Immature natural killer cell (primary cell): ENCODE measurements around the gene GRIK3. TPM values are rescaled to one million over a fixed set of nuclear protein-coding genes. Genes with fewer than 3 reads are reported as not detected.

ENCODE experiments used
- DNase-seq, 3 donors: peaks; one replicate each; pipeline ENCODE4 v3.0.0; 2022; ENCODE audit warnings: mixed read lengths in 1 of 3
- H3K27ac Mint-ChIP-seq, 6 donors: one replicate each; pipeline ENCODE4 v1.8.0; 2020; ENCODE audit warnings: mixed read lengths in 6 of 6, mild to moderate bottlenecking in 5 of 6, inconsistent platforms in 4 of 6, moderate library complexity in 3 of 6
- H3K27me3 Mint-ChIP-seq, 3 donors: one replicate each; pipeline ENCODE4 v1.8.0; 2020 to 2021; ENCODE audit warnings: low read depth in 3 of 3, mild to moderate bottlenecking in 3 of 3, mixed read lengths in 3 of 3, moderate library complexity in 3 of 3, inconsistent platforms in 1 of 3
- H3K36me3 Mint-ChIP-seq, 3 donors: one replicate each; pipeline ENCODE4 v1.8.0; 2020; ENCODE audit warnings: mixed read lengths in 3 of 3, inconsistent platforms in 2 of 3, mild to moderate bottlenecking in 2 of 3
- H3K4me1 Mint-ChIP-seq, 2 donors: one replicate each; pipeline ENCODE4 v1.8.0; 2020; ENCODE audit warnings: inconsistent platforms in 2 of 2, mild to moderate bottlenecking in 2 of 2, mixed read lengths in 2 of 2, moderate library complexity in 1 of 2
- H3K4me3 Mint-ChIP-seq, 5 donors: one replicate each; pipeline ENCODE4 v1.8.0; 2020; ENCODE audit warnings: mild to moderate bottlenecking in 5 of 5, mixed read lengths in 5 of 5, inconsistent platforms in 3 of 5, moderate library complexity in 3 of 5
- H3K9me3 Mint-ChIP-seq, 6 donors: one replicate each; pipeline ENCODE4 v1.8.0; 2020; ENCODE audit warnings: mild to moderate bottlenecking in 6 of 6, mixed read lengths in 6 of 6, inconsistent platforms in 4 of 6, moderate library complexity in 3 of 6
- polyA plus RNA-seq, 3 donors: library from polyadenylated mRNA; unstranded; fragments of 300-500 nt; fragmentation: Illumina TruSeq; gene quantifications; one replicate each; pipeline ENCODE4 v1.2.3, GENCODE V29; 2021

The GRIK3 gene
- polyA plus RNA-seq, 3 donors from 2014 or later = not detected

DNA sequence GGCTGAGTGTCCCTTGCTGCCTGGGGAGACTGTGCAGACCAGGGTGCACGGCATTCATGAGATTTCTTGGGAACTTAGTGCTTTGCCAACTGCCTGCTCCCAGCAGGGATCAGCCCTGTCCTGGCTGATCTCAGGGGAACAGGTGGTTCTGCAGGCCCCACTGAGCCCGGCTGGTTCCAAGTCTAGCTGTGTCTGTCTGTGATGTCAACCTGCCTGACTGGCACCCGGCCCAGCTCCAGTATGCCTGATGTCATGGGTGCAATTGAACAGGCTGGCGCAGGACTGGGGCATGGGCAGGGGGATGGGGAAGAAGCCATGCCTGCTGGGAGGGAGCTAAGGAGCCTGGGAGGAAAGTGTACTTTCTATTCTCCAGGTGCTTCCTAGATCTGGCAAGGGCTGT lies 227.1 kb downstream of the GRIK3 start:
- Mint-ChIP-seq H3K27ac (no peak overlapping the region), H3K27me3 (peaks cover 0 to 4% (median 3%) of the 10 kb centered on the region in 3 donors), H3K4me1 (no peaks in the 10 kb centered on the region), H3K9me3 (peaks cover 0 to 1% (median 0%) of the 10 kb centered on the region in 6 donors), H3K4me3 (no peak overlapping the region), H3K36me3 (no peaks in the 10 kb centered on the region)
- DNase-seq = no peak

GRCh38 chr1:36805979-36806640 lies 228.2 kb downstream of the GRIK3 start:
- H3K27me3 Mint-ChIP-seq = peaks cover 0 to 4% (median 2%) of the 10 kb centered on the region in 3 donors
- no peak overlapping the region for H3K4me3 Mint-ChIP-seq
- no peak overlapping the region for H3K27ac Mint-ChIP-seq
- DNase-seq = no peak
- peaks cover 0 to 1% (median 0%) of the 10 kb centered on the region in 6 donors for H3K9me3 Mint-ChIP-seq
- no peaks in the 10 kb centered on the region for H3K36me3 Mint-ChIP-seq
- H3K4me1 Mint-ChIP-seq = no peaks in the 10 kb centered on the region

- Mint-ChIP-seq H3K4me3 (no peak overlapping the region), H3K36me3 (no peaks in the 10 kb centered on the region), H3K27ac (no peak overlapping the region), H3K9me3 (peaks cover 0 to 1% (median 0%) of the 10 kb centered on the region in 6 donors), H3K4me1 (no peaks in the 10 kb centered on the region), H3K27me3 (peaks cover 0 to 4% (median 2%) of the 10 kb centered on the region in 3 donors)
- DNase-seq = no peak
These were observed 229.5 kb downstream of the GRIK3 start for GRCh38 chr1:36804669-36805314.

- Mint-ChIP-seq H3K27ac (no peak overlapping the region), H3K4me3 (no peak overlapping the region), H3K36me3 (no peaks in the 10 kb centered on the region), H3K27me3 (peaks cover 0 to 2% (median 1%) of the 10 kb centered on the region in 3 donors), H3K9me3 (peaks cover 0 to 1% (median 0%) of the 10 kb centered on the region in 6 donors), H3K4me1 (no peaks in the 10 kb centered on the region)
- DNase-seq = no peak
These were observed 230.3 kb downstream of the GRIK3 start for GRCh38 chr1:36803868-36804570.

GRCh38 chr1:36802018-36802417 lies 232.3 kb downstream of the GRIK3 start:
- peaks cover 0 to 2% (median 1%) of the 10 kb centered on the region in 3 donors for H3K27me3 Mint-ChIP-seq
- H3K9me3 Mint-ChIP-seq = peaks cover 0 to 1% (median 0%) of the 10 kb centered on the region in 6 donors
- DNase-seq = no peak
- no peaks in the 10 kb centered on the region for H3K36me3 Mint-ChIP-seq
- no peak overlapping the region for H3K4me3 Mint-ChIP-seq
- H3K27ac Mint-ChIP-seq = no peak overlapping the region
- no peaks in the 10 kb centered on the region for H3K4me1 Mint-ChIP-seq

GRCh38 chr1:36797761-36798160 lies 236.6 kb downstream of the GRIK3 start:
- no peak for DNase-seq
- H3K9me3 Mint-ChIP-seq = no peaks in the 10 kb centered on the region
- no peaks in the 10 kb centered on the region for H3K4me1 Mint-ChIP-seq
- H3K4me3 Mint-ChIP-seq = no peak overlapping the region
- peaks cover 0 to under 1% (median 0%) of the 10 kb centered on the region in 3 donors for H3K27me3 Mint-ChIP-seq
- no peaks in the 10 kb centered on the region for H3K36me3 Mint-ChIP-seq
- no peak overlapping the region for H3K27ac Mint-ChIP-seq

DNA sequence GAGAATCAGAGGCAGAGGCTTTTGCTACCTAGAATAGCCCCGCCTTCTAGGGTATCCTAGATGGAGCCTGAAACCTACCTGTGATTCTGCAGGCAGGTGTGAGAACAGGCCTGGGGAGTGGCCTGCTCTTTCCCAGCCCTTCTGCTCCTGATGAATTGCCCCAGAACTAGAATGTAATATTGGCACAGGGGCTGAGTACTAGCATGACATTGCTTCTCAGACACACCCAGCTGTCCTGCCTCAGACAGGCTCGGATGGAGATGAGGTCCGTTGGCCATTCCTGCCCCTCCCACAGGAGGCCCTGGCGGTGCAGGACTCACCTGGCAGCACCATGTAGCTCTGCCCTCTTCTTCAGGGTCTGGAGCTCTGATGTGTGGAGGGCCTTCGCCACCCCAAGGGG lies 237.6 kb downstream of the GRIK3 start:
- Mint-ChIP-seq H3K36me3 (no peaks in the 10 kb centered on the region), H3K4me1 (no peaks in the 10 kb centered on the region), H3K9me3 (no peaks in the 10 kb centered on the region), H3K4me3 (no peak overlapping the region), H3K27ac (no peak overlapping the region), H3K27me3 (no peaks in the 10 kb centered on the region)
- DNase-seq = no peak

GRCh38 chr1:36796106-36796590 lies 238.2 kb downstream of the GRIK3 start:
- H3K4me3 Mint-ChIP-seq = no peak overlapping the region
- H3K27me3 Mint-ChIP-seq = no peaks in the 10 kb centered on the region
- no peaks in the 10 kb centered on the region for H3K9me3 Mint-ChIP-seq
- H3K27ac Mint-ChIP-seq = no peak overlapping the region
- H3K36me3 Mint-ChIP-seq = no peaks in the 10 kb centered on the region
- DNase-seq = no peak
- no peaks in the 10 kb centered on the region for H3K4me1 Mint-ChIP-seq

- DNase-seq = no peak
- no peak overlapping the region for H3K27ac Mint-ChIP-seq
- H3K4me1 Mint-ChIP-seq = no peaks in the 10 kb centered on the region
- H3K27me3 Mint-ChIP-seq = peaks cover 0 to 5% (median 0%) of the 10 kb centered on the region in 3 donors
- no peaks in the 10 kb centered on the region for H3K36me3 Mint-ChIP-seq
- H3K4me3 Mint-ChIP-seq = no peak overlapping the region
- H3K9me3 Mint-ChIP-seq = no peaks in the 10 kb centered on the region
These were observed 239.9 kb downstream of the GRIK3 start for GRCh38 chr1:36794460-36794859.

- no peaks in the 10 kb centered on the region for H3K36me3 Mint-ChIP-seq
- no peak overlapping the region for H3K4me3 Mint-ChIP-seq
- DNase-seq = no peak
- no peaks in the 10 kb centered on the region for H3K9me3 Mint-ChIP-seq
- H3K4me1 Mint-ChIP-seq = no peaks in the 10 kb centered on the region
- no peak overlapping the region for H3K27ac Mint-ChIP-seq
- H3K27me3 Mint-ChIP-seq = peaks cover 0 to 11% (median 4%) of the 10 kb centered on the region in 3 donors
These were observed 240.9 kb downstream of the GRIK3 start for GRCh38 chr1:36793452-36793851.

GRCh38 chr1:36792292-36792691 lies 242.0 kb downstream of the GRIK3 start:
- Mint-ChIP-seq H3K27ac (no peak overlapping the region), H3K4me3 (no peak overlapping the region), H3K4me1 (no peaks in the 10 kb centered on the region), H3K27me3 (peaks cover 4 to 13% (median 5%) of the 10 kb centered on the region in 3 donors), H3K36me3 (no peaks in the 10 kb centered on the region), H3K9me3 (no peaks in the 10 kb centered on the region)
- no peak for DNase-seq

DNA sequence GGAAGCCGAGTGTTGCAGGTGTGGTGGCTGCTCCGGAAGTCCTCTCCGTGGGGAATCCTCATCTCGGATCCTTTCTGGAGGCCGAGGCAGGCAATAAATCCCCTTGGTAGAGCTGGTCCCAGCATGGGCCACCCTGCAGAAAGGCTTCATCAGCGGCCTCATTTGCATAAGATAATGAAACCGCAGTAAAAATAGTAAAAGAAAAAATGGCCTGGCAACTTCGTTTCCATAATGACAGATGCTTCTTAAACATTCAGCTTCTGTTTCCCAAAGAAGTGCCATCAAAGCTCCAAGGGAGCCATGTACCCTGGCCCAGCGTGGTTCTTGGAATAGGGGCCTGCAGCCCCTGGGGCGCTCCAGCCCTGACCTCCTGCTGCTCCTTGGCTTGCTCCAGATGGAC lies 244.1 kb downstream of the GRIK3 start:
- DNase-seq = no peak
- Mint-ChIP-seq H3K36me3 (no peaks in the 10 kb centered on the region), H3K9me3 (no peaks in the 10 kb centered on the region), H3K27me3 (peaks cover 4 to 19% (median 7%) of the 10 kb centered on the region in 3 donors), H3K4me3 (no peak overlapping the region), H3K4me1 (no peaks in the 10 kb centered on the region), H3K27ac (no peak overlapping the region)

DNA sequence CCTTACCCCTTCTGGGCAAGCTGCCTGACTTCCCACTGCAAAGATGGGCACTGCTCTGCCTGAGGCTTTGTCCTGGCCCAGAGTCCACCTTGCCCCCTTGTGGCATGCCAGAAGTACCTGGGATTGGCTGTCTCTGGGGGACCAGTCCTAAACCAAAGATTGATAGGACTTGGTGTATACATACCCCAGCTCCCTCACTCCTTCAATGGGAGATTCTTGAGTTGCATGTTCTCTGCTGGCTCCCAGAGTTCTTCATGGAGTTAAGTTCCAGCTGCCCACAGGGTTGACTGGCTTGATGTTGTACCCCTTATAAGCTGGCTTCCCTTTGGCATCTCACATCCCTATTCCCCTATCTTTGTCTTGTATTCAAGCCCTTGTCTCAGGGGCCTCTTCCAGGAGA lies 244.8 kb downstream of the GRIK3 start:
- H3K36me3 Mint-ChIP-seq = no peaks in the 10 kb centered on the region
- H3K4me1 Mint-ChIP-seq = no peaks in the 10 kb centered on the region
- no peak overlapping the region for H3K27ac Mint-ChIP-seq
- peaks cover 4 to 19% (median 11%) of the 10 kb centered on the region in 3 donors for H3K27me3 Mint-ChIP-seq
- no peaks in the 10 kb centered on the region for H3K9me3 Mint-ChIP-seq
- DNase-seq = no peak
- H3K4me3 Mint-ChIP-seq = no peak overlapping the region

- Mint-ChIP-seq H3K9me3 (no peaks in the 10 kb centered on the region), H3K27ac (no peak overlapping the region), H3K36me3 (no peaks in the 10 kb centered on the region), H3K4me3 (no peak overlapping the region), H3K4me1 (no peaks in the 10 kb centered on the region), H3K27me3 (peaks cover 6 to 24% (median 11%) of the 10 kb centered on the region in 3 donors)
- no peak for DNase-seq
These were observed 246.9 kb downstream of the GRIK3 start for GRCh38 chr1:36787312-36787913.
